Duodenal mucosa (tissue), 2 donors: ENCODE measurements around the gene SRM.
"Not testable (repeated sequence)": the region's sequence is repeated elsewhere in the genome, so short reads cannot be mapped to it uniquely, and the experiment has no call there.

Experiments used
- H3K27ac ChIP-seq: one replicate; pipeline ENCODE4 v1.7.0; 2013; ENCODE audit warnings: low read depth, low read length
- H3K27me3 ChIP-seq, 2 donors: one replicate each; pipeline ENCODE4 v1.7.0; 2013; ENCODE audit warnings: low read length in 2 of 2, control low read depth in 1 of 2; ENCODE audit not compliant: insufficient read depth in 2 of 2, control insufficient read depth in 1 of 2
- H3K36me3 ChIP-seq, 2 donors: one replicate each; pipeline ENCODE4 v1.7.0; 2013; ENCODE audit warnings: low read length in 2 of 2, control low read depth in 1 of 2; ENCODE audit not compliant: insufficient read depth in 2 of 2, control insufficient read depth in 1 of 2
- H3K4me1 ChIP-seq, 2 donors: one replicate each; pipeline ENCODE4 v1.7.0; 2013; ENCODE audit warnings: low read length in 2 of 2, control low read depth in 1 of 2; ENCODE audit not compliant: insufficient read depth in 2 of 2, control insufficient read depth in 1 of 2
- H3K4me3 ChIP-seq, 2 donors: one replicate each; pipeline ENCODE4 v1.7.0; 2013; ENCODE audit warnings: low read length in 2 of 2, low read depth in 1 of 2
- H3K9ac ChIP-seq, 2 donors: one replicate each; pipeline ENCODE4 v1.7.0; 2013; ENCODE audit warnings: low read length in 2 of 2, low read depth in 1 of 2
- H3K9me3 ChIP-seq, 2 donors: one replicate each; pipeline ENCODE4 v1.7.0; 2013; ENCODE audit warnings: low read length in 2 of 2, control low read depth in 1 of 2; ENCODE audit not compliant: control insufficient read depth in 1 of 2

The SRM gene

GRCh38 chr1:11059968-11060830, at the start of gene SRM:
Gene SRM, minus strand, starts transcription at chr1:11060018. Its CDS starts 75 bp downstream, at chr1:11059943.
- Histone ChIP-seq H3K4me1 (peaks cover 14 to 25% of the 10 kb centered on the region in 2 donors), H3K27me3 (no peaks in the 10 kb centered on the region), H3K4me3 (peak within 1 kb of the TSS; percentile 83 to 88), H3K9ac (peak within 1 kb of the TSS; percentile 64 to 77), H3K9me3 (no peaks in the 10 kb centered on the region), H3K27ac (no peak within 1 kb of the TSS), H3K36me3 (peaks cover 2 to 25% of the 10 kb centered on the region in 2 donors)

GRCh38 chr1:11109047-11109760, 49.4 kb upstream of the SRM start:
- Histone ChIP-seq H3K4me3 (no peak overlapping the region), H3K27ac (no peak overlapping the region), H3K27me3 (no peaks in the 10 kb centered on the region), H3K9ac (no peak overlapping the region), H3K9me3 (no peaks in the 10 kb centered on the region), H3K36me3 (peaks cover 34 to 65% of the 10 kb centered on the region in 2 donors), H3K4me1 (no peaks in the 10 kb centered on the region)

GRCh38 chr1:11107599-11107998, 47.8 kb upstream of the SRM start:
- Histone ChIP-seq H3K36me3 (peaks cover 25 to 49% of the 10 kb centered on the region in 2 donors), H3K9ac (no peak overlapping the region), H3K4me1 (no peaks in the 10 kb centered on the region)

GRCh38 chr1:11105586-11105985, 45.8 kb upstream of the SRM start:
- H3K9me3 ChIP-seq = no peaks in the 10 kb centered on the region
- H3K36me3 ChIP-seq = peaks cover 23 to 38% of the 10 kb centered on the region in 2 donors
- H3K9ac ChIP-seq = no peak overlapping the region
- H3K4me3 ChIP-seq = no peak overlapping the region
- no peak overlapping the region for H3K27ac ChIP-seq
- no peaks in the 10 kb centered on the region for H3K27me3 ChIP-seq
- no peaks in the 10 kb centered on the region for H3K4me1 ChIP-seq

More at GRCh38 chr1:11107599-11107998, 47.8 kb upstream of the SRM start:
- no peak overlapping the region for H3K27ac ChIP-seq
- H3K27me3 ChIP-seq = no peaks in the 10 kb centered on the region
- H3K4me3 ChIP-seq = no peak overlapping the region
- no peaks in the 10 kb centered on the region for H3K9me3 ChIP-seq

GRCh38 chr1:11101347-11101746, 41.5 kb upstream of the SRM start:
- Histone ChIP-seq H3K27ac (no peak overlapping the region), H3K4me3 (no peak overlapping the region), H3K27me3 (no peaks in the 10 kb centered on the region), H3K9ac (no peak overlapping the region), H3K36me3 (peaks cover 7 to 19% of the 10 kb centered on the region in 2 donors), H3K9me3 (no peaks in the 10 kb centered on the region), H3K4me1 (peaks cover 9 to 13% of the 10 kb centered on the region in 2 donors)

- not testable (repeated sequence) for H3K27ac ChIP-seq, H3K27me3 ChIP-seq, H3K4me3 ChIP-seq, H3K9me3 ChIP-seq, H3K9ac ChIP-seq
- peaks cover 9 to 13% of the 10 kb centered on the region in 2 donors for H3K4me1 ChIP-seq
- peaks cover 3 to 19% of the 10 kb centered on the region in 2 donors for H3K36me3 ChIP-seq
Observed at GRCh38 chr1:11100806-11101205, 41.0 kb upstream of the SRM start.

GRCh38 chr1:11100149-11100493, 40.3 kb upstream of the SRM start:
- peaks cover 9 to 13% of the 10 kb centered on the region in 2 donors for H3K4me1 ChIP-seq
- no peaks in the 10 kb centered on the region for H3K9me3 ChIP-seq
- no peaks in the 10 kb centered on the region for H3K27me3 ChIP-seq
- peak overlapping the region; percentile 52 to 88 for H3K9ac ChIP-seq
- peak overlapping the region; percentile 87 to 99 for H3K4me3 ChIP-seq
- H3K27ac ChIP-seq = no peak overlapping the region
- peaks cover 3 to 20% of the 10 kb centered on the region in 2 donors for H3K36me3 ChIP-seq

GRCh38 chr1:11099310-11100148, 39.7 kb upstream of the SRM start, which contains the start of gene EXOSC10:
Gene EXOSC10, minus strand, starts transcription at chr1:11099869. Its CDS starts 38 bp downstream, at chr1:11099831.
- no peaks in the 10 kb centered on the region for H3K9me3 ChIP-seq
- H3K27me3 ChIP-seq = no peaks in the 10 kb centered on the region
- H3K4me1 ChIP-seq = peaks cover 9 to 13% of the 10 kb centered on the region in 2 donors
- H3K27ac ChIP-seq = peak within 1 kb of the TSS; percentile 43
- peak within 1 kb of the TSS; percentile 87 to 99 for H3K4me3 ChIP-seq
- H3K9ac ChIP-seq = peak within 1 kb of the TSS; percentile 82 to 88
- peaks cover 3 to 25% of the 10 kb centered on the region in 2 donors for H3K36me3 ChIP-seq

GRCh38 chr1:11098931-11099309, 39.1 kb upstream of the SRM start:
- Histone ChIP-seq H3K27ac (no peak overlapping the region), H3K9ac (peak overlapping the region; percentile 82 to 88), H3K9me3 (no peaks in the 10 kb centered on the region), H3K27me3 (no peaks in the 10 kb centered on the region), H3K36me3 (peaks cover 3 to 30% of the 10 kb centered on the region in 2 donors), H3K4me1 (peaks cover 9 to 13% of the 10 kb centered on the region in 2 donors), H3K4me3 (peak overlapping the region; percentile 87 to 99)
